ENCODE data around the gene PPP1R18. TPM values are rescaled to one million over a fixed set of nuclear protein-coding genes. Genes with fewer than 3 reads are reported as not detected.
A peak's percentile ranks its signal among the peaks of the same experiment; 100 is the strongest.

Gene PPP1R18
- total and polyA plus RNA-seq, 9 of the 15 experiments (the other 6 are each of a cell fraction or from before 2014, with no cell fraction given) = 12.0 to 99.2 (median 42.6) TPM

- TF ChIP-seq DPF2 (IDR thresholded peaks at IDR 0.05) (peak; percentile 25; the same call in 1 of the 2 replicates), ZKSCAN1 (IDR thresholded peaks at IDR 0.05; ENCODE audit: low read depth, low read length) (no peak), HNRNPUL1 (IDR thresholded peaks at IDR 0.05; ENCODE audit: low read length) (no peak), POLR3A (IDR thresholded peaks at IDR 0.05; ENCODE audit: borderline replicate concordance, extremely low read depth, insufficient read depth, insufficient read length) (no peak), KLF6 (CRISPR knock-in tag; IDR thresholded peaks at IDR 0.05; ENCODE audit: borderline replicate concordance) (no peak), PTRF (tag; IDR thresholded peaks at IDR 0.05) (no peak), ZSCAN29 (IDR thresholded peaks at IDR 0.05) (no peak), ZNF274 (IDR thresholded peaks at IDR 0.05; ENCODE audit: borderline replicate concordance, low read depth, low read length) (no peak), VEZF1 (CRISPR knock-in tag; IDR thresholded peaks at IDR 0.05) (peak; percentile 33; the same call in 1 of the 2 replicates)
- TF ChIP-seq, protein P1, sequence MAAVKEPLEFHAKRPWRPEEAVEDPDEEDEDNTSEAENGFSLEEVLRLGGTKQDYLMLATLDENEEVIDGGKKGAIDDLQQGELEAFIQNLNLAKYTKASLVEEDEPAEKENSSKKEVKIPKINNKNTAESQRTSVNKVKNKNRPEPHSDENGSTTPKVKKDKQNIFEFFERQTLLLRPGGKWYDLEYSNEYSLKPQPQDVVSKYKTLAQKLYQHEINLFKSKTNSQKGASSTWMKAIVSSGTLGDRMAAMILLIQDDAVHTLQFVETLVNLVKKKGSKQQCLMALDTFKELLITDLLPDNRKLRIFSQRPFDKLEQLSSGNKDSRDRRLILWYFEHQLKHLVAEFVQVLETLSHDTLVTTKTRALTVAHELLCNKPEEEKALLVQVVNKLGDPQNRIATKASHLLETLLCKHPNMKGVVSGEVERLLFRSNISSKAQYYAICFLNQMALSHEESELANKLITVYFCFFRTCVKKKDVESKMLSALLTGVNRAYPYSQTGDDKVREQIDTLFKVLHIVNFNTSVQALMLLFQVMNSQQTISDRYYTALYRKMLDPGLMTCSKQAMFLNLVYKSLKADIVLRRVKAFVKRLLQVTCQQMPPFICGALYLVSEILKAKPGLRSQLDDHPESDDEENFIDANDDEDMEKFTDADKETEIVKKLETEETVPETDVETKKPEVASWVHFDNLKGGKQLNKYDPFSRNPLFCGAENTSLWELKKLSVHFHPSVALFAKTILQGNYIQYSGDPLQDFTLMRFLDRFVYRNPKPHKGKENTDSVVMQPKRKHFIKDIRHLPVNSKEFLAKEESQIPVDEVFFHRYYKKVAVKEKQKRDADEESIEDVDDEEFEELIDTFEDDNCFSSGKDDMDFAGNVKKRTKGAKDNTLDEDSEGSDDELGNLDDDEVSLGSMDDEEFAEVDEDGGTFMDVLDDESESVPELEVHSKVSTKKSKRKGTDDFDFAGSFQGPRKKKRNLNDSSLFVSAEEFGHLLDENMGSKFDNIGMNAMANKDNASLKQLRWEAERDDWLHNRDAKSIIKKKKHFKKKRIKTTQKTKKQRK (IDR thresholded peaks at IDR 0.05; ENCODE audit: borderline replicate concordance, low read depth, low read length) = no peak
- TF ChIP-seq, protein P2, sequence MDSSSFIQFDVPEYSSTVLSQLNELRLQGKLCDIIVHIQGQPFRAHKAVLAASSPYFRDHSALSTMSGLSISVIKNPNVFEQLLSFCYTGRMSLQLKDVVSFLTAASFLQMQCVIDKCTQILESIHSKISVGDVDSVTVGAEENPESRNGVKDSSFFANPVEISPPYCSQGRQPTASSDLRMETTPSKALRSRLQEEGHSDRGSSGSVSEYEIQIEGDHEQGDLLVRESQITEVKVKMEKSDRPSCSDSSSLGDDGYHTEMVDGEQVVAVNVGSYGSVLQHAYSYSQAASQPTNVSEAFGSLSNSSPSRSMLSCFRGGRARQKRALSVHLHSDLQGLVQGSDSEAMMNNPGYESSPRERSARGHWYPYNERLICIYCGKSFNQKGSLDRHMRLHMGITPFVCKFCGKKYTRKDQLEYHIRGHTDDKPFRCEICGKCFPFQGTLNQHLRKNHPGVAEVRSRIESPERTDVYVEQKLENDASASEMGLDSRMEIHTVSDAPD (CRISPR knock-in tag; IDR thresholded peaks at IDR 0.05) = no peak
These were observed 36.1 kb upstream of the PPP1R18 start (continued) for GRCh38 chr6:30722280-30723112.
